Activated CD8-positive, alpha-beta T cell treated with anti-CD3 and anti-CD28 coated beads, Interleukin-2, amount 10 ng/mL, durations not matched to agents 7 days and 5 days (primary cell): ENCODE data around the gene LRCH4. TPM values are rescaled to one million over a fixed set of nuclear protein-coding genes. Genes with fewer than 3 reads are reported as not detected.

ENCODE experiments used
- ATAC-seq: fragments of 150-1000 bp; cut with Tn5 transposase; one replicate; pipeline ENCODE4 v1.10.0; 2021; ENCODE audit warnings: moderate library complexity
- CTCF ChIA-PET: fragments of 350-600 bp; sonication (Branson Sonifier 250); formaldehyde crosslinking; loops from one replicate; lab custom pipeline; 2021; ENCODE audit warnings: antibody characterized with exemption; lab: Charles Lee
- POLR2A ChIA-PET: fragments of 350-600 bp; sonication (Branson Sonifier 250); formaldehyde crosslinking; loops from one replicate; lab custom pipeline; 2021; ENCODE audit warnings: antibody characterized with exemption; lab: Charles Lee
- DNase-seq: peaks from one replicate; pipeline ENCODE4 v3.0.0-alpha.2; 2020
- H3K27ac Mint-ChIP-seq: one replicate; pipeline ENCODE4 v1.8.0; 2021; ENCODE audit warnings: mild to moderate bottlenecking, mixed read lengths
- H3K27me3 Mint-ChIP-seq: one replicate; pipeline ENCODE4 v1.8.0; 2021; ENCODE audit warnings: low read depth, mixed read lengths
- H3K36me3 Mint-ChIP-seq: one replicate; pipeline ENCODE4 v1.8.0; 2021; ENCODE audit warnings: low read depth, mixed read lengths
- H3K4me1 Mint-ChIP-seq: one replicate; pipeline ENCODE4 v1.8.0; 2021; ENCODE audit warnings: low read depth, mixed read lengths
- H3K4me3 Mint-ChIP-seq: one replicate; pipeline ENCODE4 v1.8.0; 2021; ENCODE audit warnings: mild to moderate bottlenecking, mixed read lengths
- H3K9me3 Mint-ChIP-seq: one replicate; pipeline ENCODE4 v1.8.0; 2022; ENCODE audit warnings: mixed read lengths; ENCODE audit not compliant: insufficient read depth
- total RNA-seq, 2 experiments: library from RNA; stranded (reverse); gene quantifications; one replicate each; pipeline ENCODE4 v1.2.3, GENCODE V29; 2021

The LRCH4 gene
- total RNA-seq, 2 experiments from 2014 or later: 191 to 193 TPM

DNA sequence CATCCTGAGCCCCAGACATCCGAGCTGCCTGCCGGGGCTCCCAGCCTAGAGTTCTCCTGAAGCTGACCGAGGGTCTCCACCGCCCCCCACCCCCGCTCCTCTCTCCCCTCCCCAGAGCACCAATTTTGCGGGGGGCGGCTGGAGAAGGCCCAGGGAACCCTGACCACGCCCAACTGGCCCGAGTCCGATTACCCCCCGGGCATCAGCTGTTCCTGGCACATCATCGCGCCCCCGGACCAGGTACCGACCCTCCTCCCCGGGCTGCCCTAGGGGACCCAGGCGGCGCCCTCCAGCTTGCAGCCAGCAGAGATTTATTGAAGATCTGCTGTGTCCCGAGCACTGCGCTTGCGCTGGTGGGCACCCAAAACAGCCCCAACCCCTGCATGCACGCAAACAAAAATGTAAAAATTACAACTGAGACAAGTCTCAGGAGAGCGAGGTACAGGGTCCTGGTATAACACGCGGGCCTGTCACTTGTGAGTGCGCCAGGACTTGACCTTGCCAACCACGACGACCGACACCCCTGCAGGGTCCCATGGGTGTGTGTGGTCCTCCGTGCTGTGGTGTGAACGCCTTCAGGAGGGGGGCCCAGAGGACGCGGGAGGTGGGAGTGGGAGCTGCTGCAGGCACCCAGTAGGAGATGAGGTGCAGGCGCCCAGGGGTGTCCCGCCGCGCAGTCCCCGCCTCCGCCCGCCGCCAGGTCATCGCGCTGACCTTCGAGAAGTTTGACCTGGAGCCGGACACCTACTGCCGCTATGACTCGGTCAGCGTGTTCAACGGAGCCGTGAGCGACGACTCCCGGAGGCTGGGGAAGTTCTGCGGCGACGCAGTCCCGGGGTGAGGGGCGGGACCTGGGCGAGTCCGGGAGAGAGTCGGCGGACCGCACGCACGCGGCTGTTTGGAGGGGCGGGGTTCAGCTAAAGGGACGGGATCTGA lies 19.3 kb upstream of the LRCH4 start:
- Mint-ChIP-seq H3K9me3 (no peaks in the 10 kb centered on the region), H3K27me3 (peaks cover 10% of the 10 kb centered on the region), H3K27ac (peak overlapping the region; percentile 73), H3K36me3 (peaks cover 2% of the 10 kb centered on the region), H3K4me3 (peak overlapping the region; percentile 86), H3K4me1 (peaks cover 47% of the 10 kb centered on the region)
- POLR2A ChIA-PET: interaction anchor here (0.7 to 2.5 kb wide), 3 partner anchors 20 to 86 kb away, joined by 3 to 16 read pairs (median 3); partner anchors contain the start of genes FBXO24 and LRCH4
- CTCF ChIA-PET: interaction anchor here (0.8 to 2.3 kb wide), 10 partner anchors 8 to 100 kb away, joined by 3 to 14 read pairs (median 5); partner anchors contain the start of genes FBXO24, LRCH4 and POP7
- peak; percentile 7 for ATAC-seq
- peak; percentile 54 for DNase-seq

DNA sequence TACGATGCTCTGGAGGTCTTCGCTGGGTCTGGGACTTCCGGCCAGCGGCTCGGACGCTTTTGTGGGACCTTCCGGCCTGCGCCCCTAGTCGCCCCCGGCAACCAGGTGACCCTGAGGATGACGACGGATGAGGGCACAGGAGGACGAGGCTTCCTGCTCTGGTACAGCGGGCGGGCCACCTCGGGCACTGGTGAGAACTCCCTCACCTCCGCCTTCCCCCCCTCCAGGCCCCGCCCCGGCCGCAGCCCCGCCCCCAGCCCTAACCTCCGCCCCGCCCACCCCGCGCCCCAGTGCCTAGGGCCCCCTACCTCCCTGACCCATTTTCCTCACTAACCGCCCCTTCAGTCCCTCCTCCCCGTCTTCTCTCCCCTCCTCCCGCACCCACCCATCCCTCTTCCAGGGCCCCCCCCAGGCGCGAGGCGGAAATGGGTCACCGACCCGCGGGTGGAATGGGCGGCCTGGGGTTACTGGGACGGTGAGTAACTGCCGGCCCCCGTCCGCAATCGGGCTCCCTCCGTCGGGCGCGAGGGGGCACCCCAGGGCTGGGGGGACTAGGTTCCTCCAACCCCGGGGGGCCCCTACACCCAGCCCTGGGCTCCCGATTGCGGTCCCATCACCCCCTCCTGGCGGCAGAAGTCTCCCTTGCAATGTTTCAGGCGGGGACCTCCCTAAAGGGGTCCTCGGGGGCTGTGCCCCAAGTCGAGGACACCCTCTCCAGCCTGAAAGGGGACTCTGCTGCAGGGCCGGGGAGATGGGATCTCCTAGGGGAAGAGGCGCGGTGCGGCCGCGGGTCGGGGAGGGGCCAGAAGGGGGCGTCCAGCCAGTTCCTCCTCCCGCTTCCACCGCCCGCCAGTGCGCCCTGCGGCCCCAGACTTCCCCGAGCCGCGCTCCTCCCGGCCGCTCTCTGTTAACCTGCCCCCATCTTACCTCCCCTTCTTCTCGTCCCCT lies 18.4 kb upstream of the LRCH4 start:
- Mint-ChIP-seq H3K27me3 (peaks cover 6% of the 10 kb centered on the region), H3K4me3 (peak overlapping the region; percentile 89), H3K4me1 (peaks cover 50% of the 10 kb centered on the region), H3K27ac (peak overlapping the region; percentile 97), H3K9me3 (no peaks in the 10 kb centered on the region), H3K36me3 (peaks cover 2% of the 10 kb centered on the region)
- ChIA-PET CTCF (interaction anchor here (0.8 to 2.3 kb wide), 14 partner anchors 9 to 101 kb away, joined by 3 to 14 read pairs (median 4); partner anchors contain the start of genes FBXO24, LRCH4, MOSPD3 and POP7), POLR2A (interaction anchor here (0.7 to 2.5 kb wide), 4 partner anchors 8 to 87 kb away, joined by 3 to 18 read pairs (median 10); partner anchors contain the start of genes FBXO24, LRCH4 and MOSPD3)
- peak; percentile 79 for ATAC-seq
- DNase-seq: peak; percentile 90

DNA sequence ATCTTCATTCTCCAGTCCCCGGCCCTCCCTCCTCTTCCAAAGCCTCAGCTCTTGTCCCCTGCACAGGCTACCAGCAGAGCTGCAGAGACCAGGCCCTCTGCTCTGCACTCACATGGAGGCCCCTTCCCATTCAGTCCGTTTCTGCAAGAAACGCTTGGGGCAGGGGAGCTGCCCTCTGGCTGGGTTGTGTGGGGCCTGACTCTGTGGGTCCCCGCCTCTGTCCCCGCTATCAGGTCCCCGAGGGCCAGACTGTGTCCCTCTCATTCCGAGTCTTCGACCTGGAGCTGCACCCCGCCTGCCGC lies 17.7 kb upstream of the LRCH4 start:
- Mint-ChIP-seq H3K27ac (peak overlapping the region; percentile 97), H3K4me1 (peaks cover 51% of the 10 kb centered on the region), H3K36me3 (peaks cover 2% of the 10 kb centered on the region), H3K27me3 (peaks cover 4% of the 10 kb centered on the region), H3K4me3 (peak overlapping the region; percentile 89), H3K9me3 (no peaks in the 10 kb centered on the region)
- POLR2A ChIA-PET: interaction anchor here (1.2 to 2.2 kb wide), 2 partner anchors 9 to 17 kb away, joined by 4 to 18 read pairs; partner anchors contain the start of genes FBXO24, LRCH4 and MOSPD3
- ATAC-seq: peak; percentile 10
- DNase-seq: no peak
- CTCF ChIA-PET: interaction anchor here (0.8 to 2.3 kb wide), 6 partner anchors 9 to 102 kb away, joined by 3 to 14 read pairs (median 4); partner anchors contain the start of genes MOSPD3 and POP7

DNA sequence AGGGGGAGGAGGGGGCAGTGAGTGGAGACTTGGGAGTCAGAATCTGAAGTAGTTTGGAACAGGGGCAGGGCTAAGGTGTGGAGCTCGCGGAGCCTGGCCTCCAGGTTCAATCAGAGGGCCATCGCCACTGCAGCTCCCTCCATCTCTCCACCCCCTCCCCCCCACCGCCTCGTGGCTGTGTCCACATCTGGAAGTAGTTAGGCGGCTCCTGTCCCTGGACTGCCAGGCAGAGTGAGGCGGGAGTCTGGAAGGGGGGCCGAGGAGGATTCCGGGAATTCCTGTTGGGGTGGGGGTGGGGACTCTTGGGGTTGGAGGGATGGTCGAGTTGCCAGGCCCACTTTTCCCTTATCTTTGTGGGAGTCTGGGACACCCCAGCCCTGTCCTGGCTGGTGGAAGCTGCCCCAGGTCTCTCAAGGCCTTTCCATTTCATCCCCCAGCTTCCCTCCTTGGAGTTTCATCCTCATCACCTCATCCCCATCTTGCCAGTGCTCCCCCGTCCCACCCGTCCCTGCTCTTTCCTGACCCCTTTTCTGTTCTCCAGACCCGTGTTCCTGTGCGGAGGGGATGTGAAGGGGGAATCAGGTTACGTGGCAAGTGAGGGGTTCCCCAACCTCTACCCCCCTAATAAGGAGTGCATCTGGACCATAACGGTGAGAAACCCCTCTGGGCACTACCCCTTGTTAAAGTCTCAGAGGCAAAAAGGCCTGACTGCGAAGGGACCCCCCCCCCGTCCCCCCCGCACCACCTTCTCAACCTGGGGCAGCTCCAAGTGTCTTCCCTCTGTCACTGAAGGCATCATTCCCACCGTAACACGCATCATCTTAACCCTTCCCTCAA lies 17.2 kb upstream of the LRCH4 start:
- CTCF ChIA-PET: interaction anchor here (0.8 to 2.3 kb wide), 6 partner anchors 10 to 103 kb away, joined by 3 to 14 read pairs (median 4); partner anchors contain the start of genes MOSPD3 and POP7
- H3K27ac Mint-ChIP-seq: peak overlapping the region; percentile 97
- POLR2A ChIA-PET: interaction anchor here (1.2 to 2.2 kb wide), 2 partner anchors 9 to 17 kb away, joined by 4 to 18 read pairs; partner anchors contain the start of genes FBXO24, LRCH4 and MOSPD3

DNA sequence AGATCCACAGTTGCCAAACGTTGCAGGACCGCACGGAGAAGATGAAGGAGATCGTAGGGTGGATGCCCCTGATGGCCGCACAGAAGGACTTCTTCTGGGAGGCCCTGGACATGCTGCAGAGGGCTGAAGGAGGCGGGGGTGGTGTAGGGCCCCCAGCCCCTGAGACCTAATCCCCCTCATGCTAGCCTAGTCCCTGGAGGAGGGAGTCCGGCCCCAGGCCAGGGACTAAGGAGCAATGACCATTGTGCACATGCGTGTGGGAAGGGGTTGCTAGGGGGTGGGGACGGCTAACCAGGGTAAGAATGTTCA lies 14.8 kb upstream of the LRCH4 start:
- H3K27me3 Mint-ChIP-seq: no peaks in the 10 kb centered on the region
- H3K27ac Mint-ChIP-seq: no peak overlapping the region
- DNase-seq (no peak), ATAC-seq (no peak)
- ChIA-PET CTCF (no interaction called here), POLR2A (no interaction called here)
- H3K9me3 Mint-ChIP-seq: no peaks in the 10 kb centered on the region
- H3K4me3 Mint-ChIP-seq: no peak overlapping the region
- H3K36me3 Mint-ChIP-seq: peaks cover 2% of the 10 kb centered on the region
- peaks cover 51% of the 10 kb centered on the region for H3K4me1 Mint-ChIP-seq

More for the DNA sequence above, 17.2 kb upstream of the LRCH4 start:
- DNase-seq: no peak
- ATAC-seq: no peak
- peak overlapping the region; percentile 89 for H3K4me3 Mint-ChIP-seq
- no peaks in the 10 kb centered on the region for H3K9me3 Mint-ChIP-seq
- peaks cover 2% of the 10 kb centered on the region for H3K36me3 Mint-ChIP-seq
- peaks cover 57% of the 10 kb centered on the region for H3K4me1 Mint-ChIP-seq
- H3K27me3 Mint-ChIP-seq: peaks cover 4% of the 10 kb centered on the region

DNA sequence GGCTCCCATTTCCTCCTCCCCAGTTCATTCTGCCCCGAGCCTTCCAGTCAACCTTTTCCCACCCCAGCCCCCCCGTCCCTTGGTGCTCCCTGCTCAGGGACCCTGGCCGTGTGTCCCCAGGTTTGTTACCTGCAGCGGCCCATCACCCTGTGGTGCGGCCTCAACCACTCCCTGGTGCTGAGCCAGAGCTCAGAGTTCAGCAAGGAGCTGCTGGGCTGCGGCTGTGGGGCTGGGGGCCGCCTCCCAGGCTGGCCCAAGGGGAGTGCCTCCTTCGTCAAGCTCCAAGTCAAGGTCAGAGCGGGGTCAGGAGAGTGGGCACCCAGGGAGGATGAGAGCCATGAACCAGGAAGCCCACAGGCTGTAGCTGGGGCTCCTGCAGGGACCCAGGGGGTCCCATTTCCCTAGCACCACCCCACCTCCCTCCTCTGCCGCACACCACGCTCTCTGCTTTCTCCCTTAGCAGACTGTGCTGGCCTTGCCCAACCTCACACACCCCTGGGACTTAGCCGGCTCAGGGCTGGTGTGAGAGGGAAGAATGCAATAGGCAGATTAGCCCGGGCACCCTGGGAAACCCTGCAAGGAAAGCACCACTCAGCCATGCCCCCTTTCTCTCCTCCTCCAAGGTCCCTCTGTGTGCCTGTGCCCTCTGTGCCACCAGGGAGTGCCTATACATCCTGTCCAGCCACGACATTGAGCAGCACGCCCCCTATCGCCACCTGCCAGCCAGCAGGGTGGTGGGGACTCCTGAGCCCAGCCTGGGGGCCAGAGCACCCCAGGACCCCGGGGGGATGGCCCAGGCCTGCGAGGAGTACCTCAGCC lies 14.2 kb upstream of the LRCH4 start:
- Mint-ChIP-seq H3K36me3 (peaks cover 2% of the 10 kb centered on the region), H3K27ac (peak overlapping the region; percentile 57), H3K4me1 (peaks cover 45% of the 10 kb centered on the region), H3K27me3 (no peaks in the 10 kb centered on the region), H3K4me3 (no peak overlapping the region), H3K9me3 (no peaks in the 10 kb centered on the region)
- DNase-seq: no peak
- ChIA-PET POLR2A (interaction anchor here (0.5 kb wide), 1 partner anchor 61 kb away, joined by 3 read pairs; the partner anchor contains the start of gene AGFG2), CTCF (interaction anchor here (2.1 to 2.8 kb wide), 2 partner anchors 11 to 14 kb away, joined by 12 to 16 read pairs; partner anchors contain the start of genes FBXO24 and LRCH4)
- ATAC-seq: no peak

DNA sequence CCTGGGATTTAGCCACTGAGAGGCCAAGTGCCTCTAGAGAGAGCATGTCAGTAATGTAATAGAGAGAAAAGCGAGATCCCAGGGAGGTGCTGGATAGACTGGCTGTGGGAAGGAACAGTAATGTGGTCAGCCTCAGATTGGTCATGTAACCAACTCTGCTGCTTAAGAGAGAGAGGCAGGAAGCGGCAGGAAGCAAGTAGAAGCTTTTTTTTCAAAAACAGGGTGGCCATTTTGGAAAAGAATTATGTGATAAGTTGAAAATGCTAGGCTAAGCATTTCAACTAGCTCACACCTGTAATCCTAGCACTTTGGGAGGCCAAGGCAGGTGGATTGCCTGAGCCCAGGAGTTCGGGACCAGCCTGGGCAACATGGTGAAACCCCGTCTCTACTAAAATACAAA lies 12.5 kb upstream of the LRCH4 start:
- Mint-ChIP-seq H3K27me3 (no peaks in the 10 kb centered on the region), H3K4me1 (peaks cover 34% of the 10 kb centered on the region), H3K4me3 (no peak overlapping the region), H3K9me3 (no peaks in the 10 kb centered on the region), H3K27ac (peak overlapping the region; percentile 70), H3K36me3 (no peaks in the 10 kb centered on the region)
- POLR2A ChIA-PET: interaction anchor here (0.9 to 1.0 kb wide), 2 partner anchors 12 to 77 kb away, joined by 3 to 5 read pairs; partner anchors contain the start of genes FBXO24 and LRCH4
- CTCF ChIA-PET: interaction anchor here (0.9 to 2.8 kb wide), 5 partner anchors 10 to 127 kb away, joined by 3 to 16 read pairs (median 5); partner anchors contain the start of genes FBXO24, LRCH4 and MOSPD3
- ATAC-seq (no peak), DNase-seq (peak; percentile 52)

DNA sequence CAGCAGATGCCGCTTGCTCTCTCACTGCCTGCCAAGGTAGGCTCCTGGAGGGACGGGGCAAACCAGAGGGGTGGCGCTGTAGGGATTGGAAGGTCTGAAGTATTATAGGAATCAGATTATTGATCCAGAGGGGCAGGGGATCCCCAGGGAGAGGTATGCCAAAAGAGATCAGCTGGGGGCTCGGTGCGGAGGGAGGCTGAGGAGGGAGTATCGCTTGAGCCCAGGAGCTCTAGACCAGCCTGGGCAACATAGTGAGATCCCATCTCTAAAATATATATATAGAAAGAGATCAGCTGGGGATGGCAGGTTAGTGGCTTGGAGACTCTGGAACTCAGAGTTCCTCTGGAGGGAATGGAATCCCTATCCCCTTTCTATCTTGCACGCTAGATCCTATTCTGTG lies 9.3 kb upstream of the LRCH4 start:
- CTCF ChIA-PET: interaction anchor here (1.3 kb wide), 1 partner anchor 9 kb away, joined by 3 read pairs; the partner anchor contains the start of genes FBXO24 and LRCH4
- POLR2A ChIA-PET: interaction anchor here (1.7 kb wide), 1 partner anchor 9 kb away, joined by 5 read pairs; the partner anchor contains the start of genes FBXO24 and LRCH4
- H3K4me3 Mint-ChIP-seq: no peak overlapping the region

DNA sequence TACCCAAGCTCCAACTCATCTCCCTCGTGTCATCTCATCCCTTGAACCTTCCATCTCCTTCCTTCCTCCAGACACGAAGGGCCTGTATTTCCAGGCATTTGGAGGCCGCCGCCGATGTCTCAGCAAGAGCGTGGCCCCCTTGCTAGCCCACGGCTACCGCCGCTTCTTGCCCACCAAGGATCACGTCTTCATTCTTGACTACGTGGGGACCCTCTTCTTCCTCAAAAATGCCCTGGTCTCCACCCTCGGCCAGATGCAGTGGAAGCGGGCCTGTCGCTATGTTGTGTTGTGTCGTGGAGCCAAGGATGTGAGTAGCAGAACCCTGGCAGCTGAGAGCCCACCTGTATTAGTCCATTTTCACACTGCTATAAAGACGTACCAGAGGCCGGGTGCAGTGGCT lies 5.7 kb upstream of the LRCH4 start:
- ATAC-seq (no peak), DNase-seq (no peak)
- Mint-ChIP-seq H3K4me3 (no peak overlapping the region), H3K9me3 (no peaks in the 10 kb centered on the region), H3K36me3 (no peaks in the 10 kb centered on the region), H3K27me3 (peaks cover 10% of the 10 kb centered on the region), H3K4me1 (peaks cover 10% of the 10 kb centered on the region), H3K27ac (no peak overlapping the region)
- POLR2A ChIA-PET: no interaction called here
- CTCF ChIA-PET: no interaction called here

More for the DNA sequence above, 9.3 kb upstream of the LRCH4 start:
- ATAC-seq (no peak), DNase-seq (no peak)
- H3K36me3 Mint-ChIP-seq: no peaks in the 10 kb centered on the region
- peaks cover 4% of the 10 kb centered on the region for H3K27me3 Mint-ChIP-seq
- no peaks in the 10 kb centered on the region for H3K9me3 Mint-ChIP-seq
- no peak overlapping the region for H3K27ac Mint-ChIP-seq
- H3K4me1 Mint-ChIP-seq: peaks cover 19% of the 10 kb centered on the region
